DOHH2 (cell line): ENCODE measurements around the gene NR1H4.

Experiments used
- H3F3A ChIP-seq: fragments of 200-600 bp; sonication (generic), shearing (Covaris generic); 2 replicates; pipeline ENCODE4 v1.6.0; 2016; ENCODE audit warnings: antibody characterized with exemption, mild to moderate bottlenecking; ENCODE audit not compliant: control insufficient read depth, insufficient read depth
- H3K27ac ChIP-seq: fragments of 200-600 bp; sonication (generic); 2 replicates; pipeline ENCODE4 v1.5.1; 2014; ENCODE audit warnings: low read depth, mild to moderate bottlenecking, low read length, moderate library complexity
- H3K27me3 ChIP-seq: fragments of 200-600 bp; sonication (generic); 2 replicates; pipeline ENCODE4 v1.6.1; 2014; ENCODE audit warnings: mild to moderate bottlenecking, low read length, mixed read lengths; ENCODE audit not compliant: control insufficient read depth
- H3K36me3 ChIP-seq: fragments of 200-600 bp; sonication (generic); 2 replicates; pipeline ENCODE4 v1.6.1; 2014; ENCODE audit warnings: mild to moderate bottlenecking, low read length, moderate library complexity, mixed read lengths; ENCODE audit not compliant: control insufficient read depth
- H3K4me1 ChIP-seq: fragments of 200-600 bp; sonication (generic); 2 replicates; pipeline ENCODE4 v1.6.1; 2014; ENCODE audit warnings: mild to moderate bottlenecking, low read length, mixed read lengths; ENCODE audit not compliant: control insufficient read depth
- H3K4me2 ChIP-seq: fragments of 200-600 bp; sonication (generic); 2 replicates; pipeline ENCODE4 v1.6.0; 2014; ENCODE audit warnings: mild to moderate bottlenecking, low read length, moderate library complexity
- H3K4me3 ChIP-seq: fragments of 200-600 bp; sonication (generic); 2 replicates; pipeline ENCODE4 v1.5.1; 2014; ENCODE audit warnings: mild to moderate bottlenecking, low read length, mixed read lengths
- H3K79me2 ChIP-seq: fragments of 200-600 bp; sonication (generic); 2 replicates; pipeline ENCODE4 v1.6.1; 2014; ENCODE audit warnings: mild to moderate bottlenecking, low read length, mixed read lengths; ENCODE audit not compliant: control insufficient read depth
- H3K9me2 ChIP-seq: fragments of 200-600 bp; sonication (generic); replicated peaks from 2 replicates; pipeline ENCODE4 v1.6.1; 2014; ENCODE audit warnings: mild to moderate bottlenecking, low read length, mixed read lengths; ENCODE audit not compliant: control insufficient read depth
- H3K9me3 ChIP-seq: fragments of 200-600 bp; sonication (generic); 2 replicates; pipeline ENCODE4 v1.6.1; 2014; ENCODE audit warnings: antibody characterized with exemption, low read length, mixed read lengths; ENCODE audit not compliant: control insufficient read depth, insufficient read depth
- H4K20me1 ChIP-seq: fragments of 200-600 bp; sonication (generic); 2 replicates; pipeline ENCODE4 v1.6.0; 2014; ENCODE audit warnings: low read depth, mild to moderate bottlenecking, antibody characterized with exemption, low read length, moderate library complexity; ENCODE audit not compliant: control insufficient read depth, insufficient read depth
- EZH2phosphoT487 ChIP-seq: fragments of 200-600 bp; sonication (generic); IDR thresholded peaks from 2 replicates; pipeline ENCODE4 v1.6.1; 2017; ENCODE audit warnings: borderline replicate concordance, mild to moderate bottlenecking, antibody characterized with exemption, low read length, moderate library complexity, mixed read lengths
- TF ChIP-seq, protein P1 (sequence below): fragments of 200-600 bp; sonication (generic); IDR thresholded peaks from one replicate; pipeline ENCODE4 v1.5.1; 2014; ENCODE audit warnings: antibody characterized with exemption, mild to moderate bottlenecking, low read depth, low read length; ENCODE audit not compliant: poor library complexity, severe bottlenecking

NR1H4 gene

DNA sequence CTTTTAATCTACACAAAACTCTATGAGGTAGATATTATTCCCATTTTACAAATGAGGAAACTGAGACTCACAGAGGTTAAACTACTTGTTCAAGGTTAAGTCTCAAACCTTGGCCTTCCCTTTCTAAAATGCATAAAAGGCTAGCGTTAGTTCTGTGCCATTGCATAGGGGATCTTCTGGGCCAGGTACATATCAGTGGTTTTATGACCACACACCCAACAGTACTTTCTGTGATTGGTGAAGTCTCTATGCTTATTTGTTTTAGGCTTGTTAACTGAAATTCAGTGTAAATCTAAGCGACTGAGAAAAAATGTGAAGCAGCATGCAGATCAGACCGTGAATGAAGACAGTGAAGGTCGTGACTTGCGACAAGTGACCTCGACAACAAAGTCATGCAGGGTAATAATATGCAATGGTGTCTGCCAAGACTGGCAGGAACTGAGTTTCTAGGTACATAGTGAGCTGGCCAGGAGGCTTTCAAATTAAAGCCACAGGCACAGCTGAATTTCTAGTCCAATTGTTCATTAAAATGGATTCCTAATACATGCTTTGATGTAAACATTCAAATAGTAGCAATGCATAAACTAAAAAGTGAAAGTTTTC lies 61.1 kb downstream of the NR1H4 start:
- no peaks in the 10 kb centered on the region for H3K36me3 ChIP-seq
- no peaks in the 10 kb centered on the region for H3K9me3 ChIP-seq
- H3K9me2 ChIP-seq, result no peaks in the 10 kb centered on the region
- no peak overlapping the region for H3K4me3 ChIP-seq
- no peaks in the 10 kb centered on the region for H4K20me1 ChIP-seq
- H3K4me2 ChIP-seq, result no peak overlapping the region
- H3F3A ChIP-seq, result no peaks in the 10 kb centered on the region
- no peaks in the 10 kb centered on the region for H3K79me2 ChIP-seq
- no peaks in the 10 kb centered on the region for H3K4me1 ChIP-seq
- H3K27me3 ChIP-seq, result peaks cover 2% of the 10 kb centered on the region; the same call in 1 of the 2 replicates
- TF ChIP-seq, protein P1, sequence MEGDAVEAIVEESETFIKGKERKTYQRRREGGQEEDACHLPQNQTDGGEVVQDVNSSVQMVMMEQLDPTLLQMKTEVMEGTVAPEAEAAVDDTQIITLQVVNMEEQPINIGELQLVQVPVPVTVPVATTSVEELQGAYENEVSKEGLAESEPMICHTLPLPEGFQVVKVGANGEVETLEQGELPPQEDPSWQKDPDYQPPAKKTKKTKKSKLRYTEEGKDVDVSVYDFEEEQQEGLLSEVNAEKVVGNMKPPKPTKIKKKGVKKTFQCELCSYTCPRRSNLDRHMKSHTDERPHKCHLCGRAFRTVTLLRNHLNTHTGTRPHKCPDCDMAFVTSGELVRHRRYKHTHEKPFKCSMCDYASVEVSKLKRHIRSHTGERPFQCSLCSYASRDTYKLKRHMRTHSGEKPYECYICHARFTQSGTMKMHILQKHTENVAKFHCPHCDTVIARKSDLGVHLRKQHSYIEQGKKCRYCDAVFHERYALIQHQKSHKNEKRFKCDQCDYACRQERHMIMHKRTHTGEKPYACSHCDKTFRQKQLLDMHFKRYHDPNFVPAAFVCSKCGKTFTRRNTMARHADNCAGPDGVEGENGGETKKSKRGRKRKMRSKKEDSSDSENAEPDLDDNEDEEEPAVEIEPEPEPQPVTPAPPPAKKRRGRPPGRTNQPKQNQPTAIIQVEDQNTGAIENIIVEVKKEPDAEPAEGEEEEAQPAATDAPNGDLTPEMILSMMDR, result no peak
- TF ChIP-seq EZH2phosphoT487, result no peak
- no peak overlapping the region for H3K27ac ChIP-seq

- Histone ChIP-seq H4K20me1 (no peaks in the 10 kb centered on the region), H3F3A (no peaks in the 10 kb centered on the region), H3K79me2 (no peaks in the 10 kb centered on the region), H3K9me2 (no peaks in the 10 kb centered on the region), H3K9me3 (no peaks in the 10 kb centered on the region), H3K4me1 (no peaks in the 10 kb centered on the region), H3K36me3 (no peaks in the 10 kb centered on the region), H3K4me2 (no peak overlapping the region), H3K27ac (no peak overlapping the region), H3K4me3 (no peak overlapping the region), H3K27me3 (no peaks in the 10 kb centered on the region)
- TF ChIP-seq, protein P1, result no peak
- no peak for TF ChIP-seq EZH2phosphoT487
These were observed 65.5 kb downstream of the NR1H4 start for GRCh38 chr12:100539202-100539601.

DNA sequence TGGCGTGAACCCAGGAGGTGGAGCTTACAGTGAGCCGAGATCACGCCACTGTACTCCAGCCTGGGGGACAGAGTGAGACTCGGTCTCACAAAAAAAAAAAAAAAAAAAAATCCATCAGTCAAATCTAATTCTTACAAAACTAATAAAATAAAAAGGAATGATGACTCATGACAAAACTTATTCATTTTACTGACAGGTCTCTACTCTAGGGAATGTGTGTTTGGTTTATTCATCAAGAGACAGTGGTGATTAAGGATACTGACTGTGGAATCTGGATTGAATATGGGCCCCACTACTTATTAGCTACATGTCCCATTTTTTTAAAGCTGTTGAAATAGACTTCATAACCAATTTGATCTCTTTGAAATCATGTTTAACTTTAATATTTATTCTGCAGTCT lies 70.5 kb downstream of the NR1H4 start:
- Histone ChIP-seq H3K9me3 (no peaks in the 10 kb centered on the region), H3K27ac (no peak overlapping the region), H3K27me3 (no peaks in the 10 kb centered on the region), H3K9me2 (no peaks in the 10 kb centered on the region), H3K36me3 (no peaks in the 10 kb centered on the region), H3K4me3 (no peak overlapping the region), H3K79me2 (no peaks in the 10 kb centered on the region), H4K20me1 (no peaks in the 10 kb centered on the region), H3F3A (no peaks in the 10 kb centered on the region), H3K4me1 (no peaks in the 10 kb centered on the region), H3K4me2 (no peak overlapping the region)
- TF ChIP-seq, protein P1, result no peak
